Prostate gland (tissue), 2 donors: ENCODE results near the gene HKDC1. TPM values are rescaled to one million over a fixed set of nuclear protein-coding genes. Genes with fewer than 3 reads are reported as not detected.
A peak's percentile ranks its signal among the peaks of the same experiment; 100 is the strongest.

Experiments used
- DNase-seq: peaks from one replicate; pipeline ENCODE4 v3.0.0-alpha.2; 2019; ENCODE audit warnings: low spot score
- H3K27ac ChIP-seq, 2 donors: fragments of 200-600 bp; sonication (generic); 2 replicates each; pipeline ENCODE4 v1.5.1; 2017 to 2019
- H3K27me3 ChIP-seq: fragments of 200-600 bp; sonication (generic); replicated peaks from 2 replicates; pipeline ENCODE4 v1.5.1; 2019; ENCODE audit not compliant: insufficient read depth
- H3K36me3 ChIP-seq, 2 donors: fragments of 200-600 bp; sonication (generic); 1 replicate in 1 of 2; 2 replicates in 1 of 2; pipeline versions ENCODE4 v1.5.1 to v1.8.1; 2017 to 2019
- H3K4me1 ChIP-seq: fragments of 200-600 bp; sonication (generic); replicated peaks from 2 replicates; pipeline ENCODE4 v1.5.1; 2019
- H3K4me3 ChIP-seq, 2 donors: fragments of 200-600 bp; sonication (generic); 2 replicates each; pipeline ENCODE4 v1.5.1; 2017 to 2019
- H3K9me3 ChIP-seq: fragments of 200-600 bp; sonication (generic); 2 replicates; pipeline ENCODE4 v1.5.1; 2017
- CTCF ChIP-seq, 4 experiments: fragments of 200-600 bp in 2 of 4; fragments of 450-650 bp in 2 of 4; sonication (generic) in 2 of 4; IDR thresholded peaks; 1 replicate in 3 of 4; 2 replicates in 1 of 4; pipeline ENCODE4 v1.5.1; 2016 to 2019; ENCODE audit warnings: antibody characterized with exemption in 4 of 4, mild to moderate bottlenecking in 2 of 4, moderate library complexity in 2 of 4
- POLR2A ChIP-seq: fragments of 450-650 bp; IDR thresholded peaks from one replicate; pipeline ENCODE4 v1.6.1; 2016; ENCODE audit warnings: antibody characterized with exemption, mild to moderate bottlenecking
- POLR2AphosphoS5 ChIP-seq: sonication (generic); formaldehyde crosslinking; IDR thresholded peaks from one replicate; pipeline ENCODE4 v1.6.1; 2017; ENCODE audit warnings: antibody characterized with exemption
- WGBS: methylation state at CpG from one replicate; pipeline ENCODE4 v1.1.5; 2018; 5-methylcytosine and 5-hydroxymethylcytosine counted together
- intact Hi-C: fragments of 100-400 bp; cut with DNase I; formaldehyde crosslinking; loops from one replicate; pipeline ENCODE4 v1.14.2; 2022
- total RNA-seq, 2 donors: library from RNA; depleted of rRNA; stranded (reverse); fragments of >200 nt; gene quantifications; one replicate each; pipeline ENCODE4 v1.1.0, GENCODE V29; 2016

HKDC1 gene
- total RNA-seq, 2 donors from 2014 or later: 0.23 to 1.6 TPM

- Histone ChIP-seq H3K4me3 (no peak overlapping the region), H3K27me3 (no peaks in the 10 kb centered on the region), H3K27ac (no peak overlapping the region), H3K4me1 (no peaks in the 10 kb centered on the region), H3K36me3 (no peaks in the 10 kb centered on the region), H3K9me3 (no peaks in the 10 kb centered on the region)
- DNase-seq: no peak
- intact Hi-C loops: no loop called here
- TF ChIP-seq POLR2A (no peak), CTCF (IDR thresholded peaks at IDR 0.05) (no peak), POLR2AphosphoS5 (no peak)
- 92% methylated on average over 6 of the region's 6 CpGs for WGBS
Measured at GRCh38 chr10:69218831-69219230, 1.3 kb upstream of the HKDC1 start.

- H3K27me3 ChIP-seq: no peaks in the 10 kb centered on the region
- no peaks in the 10 kb centered on the region for H3K4me1 ChIP-seq
- DNase-seq: no peak
- H3K27ac ChIP-seq: no peak overlapping the region
- TF ChIP-seq CTCF (IDR thresholded peaks at IDR 0.05) (no peak), POLR2A (no peak), POLR2AphosphoS5 (no peak)
- H3K9me3 ChIP-seq: no peaks in the 10 kb centered on the region
- intact Hi-C loops: no loop called here
- no peaks in the 10 kb centered on the region for H3K36me3 ChIP-seq
- 72% methylated on average over 9 of the region's 9 CpGs for WGBS
- no peak overlapping the region for H3K4me3 ChIP-seq
Measured at GRCh38 chr10:69220507-69220906, 375 bp downstream of the HKDC1 start.

- 37% methylated on average over 11 of the region's 11 CpGs for WGBS
- Histone ChIP-seq H3K9me3 (no peaks in the 10 kb centered on the region), H3K36me3 (no peaks in the 10 kb centered on the region), H3K27ac (peak overlapping the region in 1 of 2 donors; percentile 36), H3K27me3 (no peaks in the 10 kb centered on the region), H3K4me1 (no peaks in the 10 kb centered on the region), H3K4me3 (no peak overlapping the region)
- intact Hi-C loops: no loop called here
- peak; percentile 62 for DNase-seq
- TF ChIP-seq POLR2A: peak; percentile 42
- TF ChIP-seq POLR2AphosphoS5: peak; percentile 63
- peak in 3 of 4 experiments; percentile 23 to 54 (median 40) for TF ChIP-seq CTCF (IDR thresholded peaks at IDR 0.05)
Measured at GRCh38 chr10:69222157-69223027, 2.3 kb downstream of the HKDC1 start.

- TF ChIP-seq POLR2AphosphoS5 (no peak), POLR2A (no peak), CTCF (IDR thresholded peaks at IDR 0.05) (no peak)
- Histone ChIP-seq H3K27ac (peak overlapping the region in 1 of 2 donors; percentile 36), H3K27me3 (no peaks in the 10 kb centered on the region), H3K4me1 (no peaks in the 10 kb centered on the region), H3K9me3 (no peaks in the 10 kb centered on the region), H3K36me3 (no peaks in the 10 kb centered on the region), H3K4me3 (no peak overlapping the region)
- intact Hi-C loops: no loop called here
- no peak for DNase-seq
- WGBS: 44% methylated on average over 1 of the region's 1 CpG
Measured at GRCh38 chr10:69223028-69223342, 2.9 kb downstream of the HKDC1 start.
